ENCODE results near the gene FGGY.

DNA sequence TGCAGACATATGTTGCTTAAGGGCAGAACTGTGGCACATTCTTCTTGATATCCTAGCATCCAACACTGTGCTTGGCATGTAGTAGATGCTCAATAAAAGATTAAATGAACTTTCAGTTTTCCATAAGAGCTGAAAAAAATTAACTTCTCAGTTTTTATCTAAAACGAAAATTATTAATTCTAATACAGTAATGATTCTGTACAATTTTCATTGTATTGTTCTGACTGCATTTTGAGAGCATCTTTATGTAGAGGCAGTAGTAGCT, 46.6 kb downstream of the FGGY start:
- TF ChIP-seq, protein P1, sequence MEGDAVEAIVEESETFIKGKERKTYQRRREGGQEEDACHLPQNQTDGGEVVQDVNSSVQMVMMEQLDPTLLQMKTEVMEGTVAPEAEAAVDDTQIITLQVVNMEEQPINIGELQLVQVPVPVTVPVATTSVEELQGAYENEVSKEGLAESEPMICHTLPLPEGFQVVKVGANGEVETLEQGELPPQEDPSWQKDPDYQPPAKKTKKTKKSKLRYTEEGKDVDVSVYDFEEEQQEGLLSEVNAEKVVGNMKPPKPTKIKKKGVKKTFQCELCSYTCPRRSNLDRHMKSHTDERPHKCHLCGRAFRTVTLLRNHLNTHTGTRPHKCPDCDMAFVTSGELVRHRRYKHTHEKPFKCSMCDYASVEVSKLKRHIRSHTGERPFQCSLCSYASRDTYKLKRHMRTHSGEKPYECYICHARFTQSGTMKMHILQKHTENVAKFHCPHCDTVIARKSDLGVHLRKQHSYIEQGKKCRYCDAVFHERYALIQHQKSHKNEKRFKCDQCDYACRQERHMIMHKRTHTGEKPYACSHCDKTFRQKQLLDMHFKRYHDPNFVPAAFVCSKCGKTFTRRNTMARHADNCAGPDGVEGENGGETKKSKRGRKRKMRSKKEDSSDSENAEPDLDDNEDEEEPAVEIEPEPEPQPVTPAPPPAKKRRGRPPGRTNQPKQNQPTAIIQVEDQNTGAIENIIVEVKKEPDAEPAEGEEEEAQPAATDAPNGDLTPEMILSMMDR (IDR thresholded peaks at IDR 0.05; ENCODE audit: extremely low read depth in 1 of 2, insufficient read depth in 1 of 2, low read depth in 1 of 2, low read length in 2 of 2) = no peak
- no peak for TF ChIP-seq POLR2A (IDR thresholded peaks at IDR 0.05; ENCODE audit: low read depth, low read length)
- TF ChIP-seq FOS (IDR thresholded peaks at IDR 0.05; ENCODE audit: borderline replicate concordance, insufficient read depth, low read length) = no peak
- TF ChIP-seq EZH2 (IDR thresholded peaks at IDR 0.05; ENCODE audit: borderline replicate concordance, low read depth, low read length, severe bottlenecking) = no peak
- TF ChIP-seq POLR2AphosphoS5 (IDR thresholded peaks at IDR 0.05; ENCODE audit: insufficient read depth, low read depth, low read length) = no peak
- TF ChIP-seq, protein P2, sequence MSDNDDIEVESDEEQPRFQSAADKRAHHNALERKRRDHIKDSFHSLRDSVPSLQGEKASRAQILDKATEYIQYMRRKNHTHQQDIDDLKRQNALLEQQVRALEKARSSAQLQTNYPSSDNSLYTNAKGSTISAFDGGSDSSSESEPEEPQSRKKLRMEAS (IDR thresholded peaks at IDR 0.05; ENCODE audit: insufficient read depth, insufficient read length) = no peak
- TF ChIP-seq MYC (IDR thresholded peaks at IDR 0.05; ENCODE audit: low read depth, low read length) = no peak
- TF ChIP-seq JUN (IDR thresholded peaks at IDR 0.05; ENCODE audit: borderline replicate concordance, insufficient read depth, insufficient read length, low read depth) = no peak
- TF ChIP-seq GATA2 (IDR thresholded peaks at IDR 0.05; ENCODE audit: insufficient read depth, insufficient read length, low read depth, low read length) = no peak

Measured in endothelial cell of umbilical vein (primary cell).